ENCODE measurements around the gene TEX261.

TEX261 gene

DNA sequence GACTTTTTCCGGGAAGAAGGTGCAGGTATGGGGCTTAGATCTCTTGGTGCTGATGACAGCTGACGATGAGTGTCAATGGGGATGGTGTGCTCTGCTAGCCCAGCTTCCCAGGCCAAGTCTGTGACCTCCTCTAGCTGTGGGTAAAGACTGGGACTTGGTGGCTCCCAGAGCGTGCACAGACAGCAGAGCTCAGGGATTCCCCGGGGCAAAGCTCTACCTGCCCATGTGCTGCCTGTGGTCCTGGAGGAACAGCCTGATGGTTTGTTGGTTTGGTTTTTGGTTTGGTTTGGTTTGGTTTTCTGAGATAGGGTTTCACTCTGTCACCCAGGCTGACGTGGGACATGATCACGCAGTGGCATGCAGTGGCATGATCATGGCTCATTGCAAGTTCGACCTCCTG, 39.8 kb downstream of the TEX261 start:
- no peak for DNase-seq

DNA sequence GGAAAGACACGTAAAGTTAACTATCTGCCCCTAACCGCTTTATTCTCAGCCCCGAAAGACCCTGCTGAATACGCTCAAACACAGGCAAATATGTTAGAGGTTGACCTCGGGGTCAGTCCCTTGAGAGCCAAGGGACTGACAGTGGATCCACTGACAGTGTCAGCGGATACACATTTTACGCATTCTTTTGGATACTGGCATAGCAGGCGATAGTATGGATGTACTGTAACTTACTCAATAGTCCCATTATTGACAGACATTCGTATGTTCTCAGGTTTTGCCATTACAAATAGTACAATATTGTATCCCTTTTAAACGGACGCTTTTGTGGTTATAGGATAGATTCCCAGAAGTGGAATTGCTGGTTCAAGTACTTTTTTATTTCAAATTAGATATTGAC, 45.6 kb downstream of the TEX261 start:
- no peak for DNase-seq

DNA sequence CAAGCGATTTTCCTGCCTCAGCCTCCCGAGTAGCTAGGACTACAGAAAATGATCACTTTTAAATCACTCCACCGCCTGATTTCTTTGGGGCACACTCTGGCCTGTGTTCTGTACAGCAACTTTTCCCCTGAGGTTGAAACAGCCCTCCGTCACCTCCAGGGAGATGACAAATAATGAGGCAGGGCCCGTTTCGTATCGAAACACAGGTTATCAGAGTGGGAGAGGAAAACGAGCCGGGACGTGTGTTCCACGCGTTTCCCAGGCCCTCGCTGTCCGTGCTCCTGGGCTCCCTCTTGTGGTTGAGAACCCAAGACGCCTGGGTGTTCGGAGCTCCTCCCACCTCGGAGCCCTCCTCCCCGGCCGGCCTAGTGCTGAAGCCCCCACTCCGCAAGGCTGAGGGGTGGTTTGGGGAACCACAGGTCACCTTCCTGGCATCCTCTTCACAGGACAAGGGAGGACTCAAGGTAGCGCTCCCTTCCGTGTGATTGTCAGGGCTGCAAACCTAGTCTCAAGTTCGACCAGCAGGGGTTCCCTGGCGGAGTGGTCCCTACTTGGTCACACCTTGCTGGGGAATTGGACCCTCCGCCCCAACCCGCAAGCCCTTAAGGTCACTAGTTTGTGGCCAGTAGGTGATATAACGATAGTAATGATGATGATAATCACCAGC, 46.2 kb downstream of the TEX261 start:
- peak; percentile 30 for DNase-seq

DNA sequence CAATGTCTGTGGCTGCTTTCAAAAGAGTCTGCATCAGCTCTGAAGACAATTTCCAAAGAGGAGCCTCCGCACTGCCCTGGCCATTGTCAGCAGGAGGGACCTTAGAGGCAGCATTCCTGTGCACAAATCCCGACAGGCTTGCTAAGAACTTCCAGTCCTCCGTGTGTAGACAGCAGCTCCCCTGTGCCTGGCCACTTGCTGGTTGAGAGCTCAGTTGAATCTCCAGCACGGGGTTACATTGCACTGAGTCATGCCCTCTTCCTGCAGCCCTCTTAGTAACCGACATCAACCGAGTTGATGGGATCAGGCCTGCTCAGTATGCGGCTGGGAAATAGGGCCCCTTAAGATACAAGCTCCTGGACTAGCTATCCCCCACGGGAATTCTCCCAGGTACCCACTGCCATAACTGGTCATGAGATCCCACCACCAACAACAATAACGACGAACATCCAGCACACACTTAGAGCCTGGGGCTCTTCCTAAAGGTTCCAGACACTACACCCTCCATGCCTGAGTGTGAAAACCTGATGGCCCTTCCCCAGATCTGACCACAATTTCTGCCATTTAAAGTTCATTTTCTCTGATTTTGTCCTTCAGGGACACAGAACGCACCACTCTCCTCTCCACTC, 47.0 kb downstream of the TEX261 start:
- no peak for DNase-seq

- peak; percentile 47 for DNase-seq
Observed at GRCh38 chr2:70946832-70947442, 47.7 kb downstream of the TEX261 start.

DNA sequence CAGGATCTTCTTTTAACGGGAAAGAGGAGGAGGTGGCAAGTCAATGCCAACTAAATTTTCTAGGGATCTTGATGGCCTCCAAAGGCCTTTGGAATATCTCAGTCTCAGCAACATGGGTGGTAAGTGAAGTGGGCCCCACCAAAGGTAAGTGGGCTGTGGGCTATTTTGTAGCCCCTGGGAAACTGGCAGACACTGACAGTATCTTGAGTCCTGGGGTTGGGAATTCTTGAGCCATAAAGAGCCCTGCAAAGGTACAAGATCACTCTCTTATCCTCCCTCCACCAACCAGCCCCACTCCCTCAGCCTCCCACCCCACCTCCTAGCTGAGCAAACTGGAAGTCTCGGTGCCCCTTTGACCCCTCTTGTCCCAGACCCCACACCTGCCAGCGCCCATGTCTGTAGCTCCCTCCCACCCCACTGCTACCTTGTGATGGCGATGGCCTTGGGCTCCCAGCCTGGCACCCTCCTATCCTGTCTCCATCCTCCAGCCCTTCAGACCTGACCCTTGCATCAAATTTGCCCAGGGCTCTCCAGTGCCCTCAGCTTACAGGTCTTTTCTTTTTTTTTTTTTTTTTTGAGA, 50.5 kb downstream of the TEX261 start:
- DNase-seq, result no peak

DNA sequence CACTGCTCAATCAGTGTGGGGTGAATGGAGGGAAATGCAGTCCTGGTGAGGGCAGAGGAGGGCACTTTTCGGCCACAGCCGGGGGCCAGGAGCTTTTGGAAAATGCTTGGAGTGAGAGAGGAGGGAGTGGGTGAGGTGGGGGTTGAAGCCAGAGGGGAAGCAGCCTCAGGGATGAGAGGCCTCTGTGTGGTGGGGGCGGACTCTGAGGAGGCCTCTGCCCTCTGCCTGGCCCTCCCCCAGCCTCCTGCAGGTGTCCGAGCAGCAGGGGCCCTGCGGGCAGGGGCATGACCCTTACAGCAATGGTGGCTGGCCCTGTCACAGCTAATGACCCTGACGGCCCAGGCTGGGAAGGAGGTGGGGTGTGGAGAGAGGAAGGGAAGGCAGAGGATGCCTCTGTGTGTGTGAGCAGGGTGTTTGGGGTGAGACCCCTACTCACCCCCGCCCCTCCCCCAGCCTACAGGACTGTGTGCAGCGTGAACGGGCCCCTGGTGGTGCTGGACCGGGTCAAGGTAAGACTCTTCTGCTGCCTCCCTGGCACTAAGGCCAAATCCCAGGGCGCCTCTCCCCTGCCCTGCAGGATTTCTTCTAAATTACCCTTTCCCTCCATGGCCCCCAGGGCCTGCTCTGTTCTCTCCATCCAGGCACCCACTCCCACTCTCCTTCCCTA, 51.3 kb downstream of the TEX261 start:
- no peak for DNase-seq

DNA sequence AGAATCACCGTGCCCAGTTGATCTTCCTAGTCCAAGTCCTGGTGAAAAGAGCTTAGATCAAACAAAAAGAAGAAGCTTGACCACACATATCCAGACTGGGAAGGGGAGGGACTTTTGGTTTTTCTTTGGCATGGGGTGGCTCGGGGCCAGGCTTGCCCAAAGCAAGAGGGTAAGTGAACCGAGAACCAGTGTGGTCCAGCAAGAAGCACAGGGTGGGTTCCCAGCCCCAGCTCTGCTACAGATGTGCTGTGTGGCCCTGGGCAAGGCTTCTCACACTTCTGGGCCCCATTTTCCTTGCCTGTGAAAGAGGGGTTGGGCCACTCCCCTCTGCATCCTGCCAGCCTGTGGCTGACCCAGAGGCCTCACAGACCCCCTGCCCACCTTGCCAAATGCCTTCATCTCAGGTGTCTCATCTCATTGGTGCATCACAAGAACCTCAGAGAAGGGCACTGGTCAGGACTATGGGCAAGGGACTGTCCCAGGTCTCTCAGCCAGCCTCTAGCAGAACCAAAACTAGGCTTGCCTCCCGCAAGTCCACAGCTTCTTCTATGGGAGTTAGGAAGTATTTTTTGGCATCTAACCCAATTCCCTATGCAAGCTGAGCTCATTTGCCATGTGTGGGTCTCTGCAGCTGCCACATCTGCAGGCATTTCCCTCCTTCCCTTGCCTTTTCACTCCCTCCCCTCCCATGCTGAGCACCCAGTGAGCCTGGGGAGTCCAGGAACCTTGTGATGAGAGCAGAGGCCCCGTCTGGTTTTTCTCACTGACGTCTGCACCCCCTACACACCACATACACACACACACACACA, 52.1 kb downstream of the TEX261 start:
- DNase-seq, result no peak

- no peak for DNase-seq
Observed at GRCh38 chr2:70941701-70942100, 53.0 kb downstream of the TEX261 start.

DNA sequence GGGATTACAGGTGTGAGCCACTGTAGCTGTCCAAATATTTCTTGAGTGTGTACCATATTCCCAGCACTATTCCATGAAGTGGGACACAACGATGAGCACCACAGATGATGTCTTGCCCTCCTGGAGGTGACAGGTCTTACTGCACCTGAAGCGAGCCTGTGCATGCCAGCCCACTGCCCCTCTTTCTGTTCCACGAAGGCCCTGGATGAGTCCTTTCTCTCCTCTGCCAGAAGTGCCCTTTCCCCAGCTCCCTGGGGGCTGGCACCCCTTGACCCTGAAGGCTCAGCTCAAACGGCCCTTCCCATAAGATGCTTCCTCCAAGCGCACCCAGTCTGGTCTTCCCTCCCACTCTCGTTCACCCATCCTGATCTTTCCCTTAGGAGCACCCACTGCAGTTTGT, 53.5 kb downstream of the TEX261 start:
- no peak for DNase-seq

GRCh38 chr2:70939839-70940580, 54.7 kb downstream of the TEX261 start:
- no peak for DNase-seq

DNA sequence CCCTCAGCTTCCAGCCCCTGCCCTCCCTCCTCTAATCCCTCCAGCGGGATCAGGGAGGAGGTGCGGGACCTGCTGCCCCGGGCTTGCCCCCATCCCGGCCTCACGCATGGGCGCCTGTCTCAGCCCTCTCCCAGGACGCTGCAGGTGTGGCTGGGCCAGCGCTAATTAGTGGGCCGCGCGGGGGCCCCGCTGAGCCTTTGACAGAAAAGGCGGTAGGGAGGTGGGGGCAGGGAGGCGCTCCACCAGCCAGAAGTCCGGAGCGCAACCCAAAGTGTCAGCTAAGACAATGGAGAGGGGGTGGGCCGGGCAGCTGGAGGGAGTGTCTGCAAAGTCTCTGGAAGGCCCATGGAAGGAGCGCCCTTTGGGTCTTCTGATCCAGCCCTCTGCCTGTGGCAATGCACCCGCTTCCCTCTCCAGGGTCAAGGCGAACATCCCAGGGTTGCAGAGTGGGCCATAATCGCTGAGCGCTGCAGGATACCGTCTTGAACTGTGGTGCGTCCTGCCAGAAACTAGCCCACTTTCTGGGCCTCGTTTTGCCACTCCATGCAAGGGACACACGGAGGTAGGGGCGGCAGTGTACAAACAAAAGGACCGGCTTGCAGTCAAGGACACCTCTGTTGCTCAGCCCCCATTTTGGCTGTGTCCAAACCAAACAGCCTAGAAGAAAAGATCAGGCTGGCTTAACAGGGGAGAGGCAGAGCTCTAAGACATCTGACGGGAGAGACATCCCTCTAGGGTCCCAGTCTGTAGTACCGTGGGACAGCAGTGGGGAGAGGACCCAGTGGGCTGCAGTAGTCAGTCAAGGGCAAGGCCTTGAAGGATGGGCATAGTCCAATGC, 55.5 kb downstream of the TEX261 start:
- DNase-seq, result no peak

DNA sequence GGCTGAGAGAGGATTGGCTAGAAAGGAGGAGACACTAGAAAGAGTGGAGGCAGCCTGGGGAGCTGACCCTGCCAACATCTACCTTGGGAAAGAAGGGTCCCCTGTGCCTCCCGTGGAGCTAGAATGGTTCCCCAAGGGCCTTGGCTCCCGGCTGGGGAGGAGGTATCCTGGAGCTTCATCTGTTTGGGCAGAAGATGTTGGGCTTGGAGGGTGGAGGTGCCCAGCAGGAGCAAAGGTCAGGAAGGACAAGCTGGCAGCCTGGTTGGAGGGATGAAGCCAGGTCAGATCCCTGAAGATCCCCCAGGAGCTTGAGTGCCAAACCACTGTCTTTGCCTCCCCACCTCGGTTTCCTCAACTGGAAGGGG, 56.1 kb downstream of the TEX261 start:
- no peak for DNase-seq

DNA sequence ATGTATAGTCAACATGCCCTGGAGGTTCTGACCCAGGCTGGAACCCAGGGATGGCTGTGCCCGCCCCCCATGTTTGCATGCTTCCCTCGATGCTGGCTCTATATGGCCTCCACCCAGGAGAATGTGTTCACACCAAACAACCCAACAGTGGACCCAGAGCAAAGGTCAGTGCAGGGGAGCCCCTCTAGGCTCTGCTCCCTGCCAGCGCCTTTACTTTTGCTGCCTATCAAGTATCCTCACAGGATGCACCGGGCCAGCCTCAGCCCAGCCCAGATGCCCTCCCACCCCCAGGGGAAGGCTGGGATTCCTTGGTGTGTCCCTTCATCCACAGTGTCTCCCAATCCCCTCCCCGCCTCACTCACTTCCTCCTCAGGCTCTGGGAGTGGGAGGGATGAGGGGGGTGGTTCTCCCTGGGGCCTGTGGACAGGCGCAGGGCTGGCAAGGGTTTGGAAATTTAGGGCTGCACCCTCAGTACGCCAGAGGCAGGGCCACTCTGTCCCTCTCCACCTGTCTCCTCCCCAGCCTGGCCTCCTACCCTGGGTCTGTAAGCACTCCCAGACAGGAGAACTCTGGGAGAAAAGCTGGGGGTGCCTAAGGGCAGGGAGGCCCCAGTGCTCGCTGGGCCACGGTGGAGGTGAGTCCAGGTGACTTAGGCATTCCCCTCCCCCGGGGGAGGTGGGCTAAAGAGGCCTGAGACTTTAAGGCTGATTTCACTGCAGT, 56.6 kb downstream of the TEX261 start:
- DNase-seq, result no peak

GRCh38 chr2:70936979-70937811, 57.5 kb downstream of the TEX261 start:
- no peak for DNase-seq

- no peak for DNase-seq
Observed at GRCh38 chr2:70936165-70936978, 58.3 kb downstream of the TEX261 start.
